HG02885 (cell line): ENCODE results near the gene AKR1C3.
"Not testable (repeated sequence)": the region's sequence is repeated elsewhere in the genome, so short reads cannot be mapped to it uniquely, and the experiment has no call there.

Source experiments
- ATAC-seq: cut with Tn5 transposase; IDR thresholded peaks from one replicate; pipeline ENCODE4 v1.9.1; 2021; ENCODE audit warnings: mild to moderate bottlenecking; ENCODE audit not compliant: unreplicated experiment, poor library complexity

Gene AKR1C3

DNA sequence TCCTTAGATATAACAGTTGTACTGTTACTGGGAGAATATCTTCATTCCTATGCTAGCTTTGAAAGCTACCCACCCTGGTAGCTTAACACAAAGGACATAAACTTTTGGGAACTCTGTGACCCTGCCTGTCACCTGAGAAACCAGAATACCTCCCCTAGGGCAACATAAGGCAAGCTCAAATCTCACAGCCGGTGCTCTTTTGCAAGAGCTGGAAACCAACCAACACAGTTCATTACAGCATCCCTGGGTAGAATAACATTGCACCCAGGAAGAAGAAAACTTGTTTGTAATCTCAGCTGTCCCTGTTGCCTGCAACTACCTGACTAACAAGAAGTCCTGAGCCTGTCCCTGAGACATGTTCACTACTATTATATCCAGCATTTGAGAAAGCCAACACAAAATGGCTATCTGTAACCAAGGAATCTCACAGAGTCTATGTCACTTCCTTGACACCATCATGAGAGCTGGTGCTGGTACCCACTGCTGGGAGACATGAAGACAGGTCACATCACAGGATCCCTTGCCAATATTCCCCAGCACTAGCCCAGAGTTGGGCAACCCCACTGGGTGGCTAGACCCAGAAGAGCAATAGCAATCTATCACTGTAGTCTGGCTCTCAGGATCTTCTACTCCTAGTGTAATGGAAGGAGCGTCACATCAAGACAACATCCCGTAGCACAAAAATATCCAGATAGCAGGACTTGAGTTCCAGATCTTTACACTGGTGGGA is 31.3 kb downstream of the AKR1C3 start:
- no peak for ATAC-seq

DNA sequence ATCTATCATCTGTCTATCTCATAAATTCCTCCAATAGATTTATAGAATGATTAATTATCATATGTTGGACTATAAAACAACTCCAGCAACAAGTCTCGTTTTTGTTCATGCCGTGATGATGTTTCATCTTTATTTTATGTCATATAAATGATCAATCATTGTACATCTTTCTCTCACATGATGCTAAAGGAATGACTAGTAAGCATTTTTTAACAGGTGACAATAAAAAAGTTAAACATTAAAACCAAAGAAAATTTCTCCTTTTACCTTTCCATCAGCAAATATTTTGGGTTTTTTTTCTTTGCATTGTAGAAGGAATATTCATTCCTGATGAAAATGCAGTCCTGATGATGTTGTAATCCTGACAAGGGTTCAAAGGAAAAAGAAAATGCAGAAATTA is 41.4 kb downstream of the AKR1C3 start:
- no peak for ATAC-seq

DNA sequence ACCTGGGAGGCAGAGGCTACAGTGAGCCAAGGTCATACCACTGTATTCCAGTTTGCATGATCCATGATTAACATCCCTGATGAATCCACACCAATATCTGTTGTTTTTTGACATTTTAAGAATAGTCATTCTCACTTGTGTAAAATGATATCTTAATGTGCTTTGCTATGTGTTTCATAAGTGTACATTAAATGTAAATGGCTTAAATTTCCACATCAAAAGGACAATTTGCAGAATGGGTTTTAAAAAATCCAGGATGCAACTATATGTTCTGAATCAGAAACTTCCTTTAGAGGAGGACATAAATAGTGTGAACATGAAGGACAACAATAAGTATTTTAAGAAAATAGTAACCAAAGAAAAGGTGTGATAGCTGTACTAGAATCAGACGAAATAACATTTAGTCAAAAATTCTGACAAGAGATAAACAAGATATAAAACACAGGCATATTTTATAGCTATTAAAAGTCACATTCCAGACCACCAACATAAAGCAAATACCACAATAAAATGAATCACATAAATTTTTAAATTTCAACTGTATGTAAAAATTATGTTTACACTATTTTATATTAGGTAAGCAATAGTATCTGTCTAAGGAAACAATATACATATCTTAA is 42.4 kb downstream of the AKR1C3 start:
- ATAC-seq, result no peak

DNA sequence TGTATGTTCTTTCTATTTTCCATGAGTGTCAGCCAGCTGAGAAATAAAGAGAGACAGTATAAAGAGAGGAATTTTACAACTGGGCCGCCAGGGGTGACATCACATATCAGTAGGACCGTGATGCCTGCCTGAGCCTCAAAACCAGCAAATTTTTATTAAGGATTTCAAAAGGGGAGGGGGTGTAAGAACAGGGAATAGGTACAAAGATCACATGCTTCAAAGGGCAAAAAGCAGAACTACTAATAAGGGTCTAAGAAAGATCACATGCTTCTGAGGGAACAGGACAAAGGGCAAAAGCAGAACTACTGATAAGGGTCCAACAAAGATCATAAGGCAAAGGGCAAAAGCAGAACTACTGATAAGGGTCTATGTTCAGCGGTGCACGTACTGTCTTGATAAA is 43.5 kb downstream of the AKR1C3 start:
- ATAC-seq, result not testable (repeated sequence)

DNA sequence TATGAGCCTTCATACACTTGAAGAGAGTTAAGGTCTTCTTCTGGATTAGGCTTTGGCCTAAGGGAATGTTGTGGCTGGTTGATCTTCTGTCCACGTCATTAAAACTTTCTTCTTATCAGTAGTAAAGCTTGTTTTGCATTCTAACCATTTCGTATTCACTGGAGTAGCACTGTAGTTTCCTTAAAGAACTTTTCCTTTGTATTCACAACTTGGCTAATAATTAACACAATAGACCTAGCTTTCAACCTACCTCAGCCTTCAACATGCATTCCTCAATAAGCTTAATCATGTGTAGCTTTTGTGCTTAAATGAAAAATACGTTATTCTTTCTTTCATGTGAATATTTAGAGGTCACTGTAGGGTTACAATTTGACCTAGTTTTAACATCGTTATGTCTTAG is 48.0 kb downstream of the AKR1C3 start:
- ATAC-seq, result no peak

DNA sequence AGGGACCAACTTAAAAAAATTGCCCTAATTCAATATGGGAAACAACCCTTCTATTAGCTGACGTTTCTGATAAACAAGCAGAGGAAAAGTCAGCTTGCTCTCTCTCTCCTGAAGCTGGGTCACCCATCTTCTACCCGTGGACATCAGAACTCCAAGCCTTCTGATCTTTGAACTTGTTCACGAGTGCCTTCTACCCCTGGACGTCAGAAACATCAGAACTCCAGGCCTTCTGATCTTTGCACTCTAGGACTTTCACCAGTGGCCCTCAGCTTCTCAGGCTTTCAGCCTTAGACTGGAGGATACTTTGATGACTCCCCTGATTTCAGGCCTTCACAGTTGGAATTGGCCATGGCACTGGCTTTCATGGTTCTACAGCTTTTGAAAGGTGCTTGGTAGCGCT is 48.9 kb downstream of the AKR1C3 start:
- no peak for ATAC-seq

DNA sequence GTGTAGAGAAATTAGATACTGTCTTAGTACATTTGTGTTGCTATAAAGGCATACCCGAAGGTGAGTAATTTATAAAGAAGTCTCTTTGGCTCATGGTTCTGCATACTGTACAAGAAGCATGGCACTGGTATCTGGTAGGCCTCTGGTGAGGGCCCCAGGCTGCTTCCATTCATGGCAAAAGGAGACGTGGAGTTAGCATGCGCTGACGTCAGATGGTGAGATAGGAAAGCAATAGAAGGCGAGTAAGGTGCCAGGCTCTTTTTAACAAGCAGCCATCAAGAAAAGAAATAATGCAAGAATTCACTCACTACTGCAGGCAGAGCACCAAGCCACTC is 52.7 kb downstream of the AKR1C3 start:
- ATAC-seq, result no peak

DNA sequence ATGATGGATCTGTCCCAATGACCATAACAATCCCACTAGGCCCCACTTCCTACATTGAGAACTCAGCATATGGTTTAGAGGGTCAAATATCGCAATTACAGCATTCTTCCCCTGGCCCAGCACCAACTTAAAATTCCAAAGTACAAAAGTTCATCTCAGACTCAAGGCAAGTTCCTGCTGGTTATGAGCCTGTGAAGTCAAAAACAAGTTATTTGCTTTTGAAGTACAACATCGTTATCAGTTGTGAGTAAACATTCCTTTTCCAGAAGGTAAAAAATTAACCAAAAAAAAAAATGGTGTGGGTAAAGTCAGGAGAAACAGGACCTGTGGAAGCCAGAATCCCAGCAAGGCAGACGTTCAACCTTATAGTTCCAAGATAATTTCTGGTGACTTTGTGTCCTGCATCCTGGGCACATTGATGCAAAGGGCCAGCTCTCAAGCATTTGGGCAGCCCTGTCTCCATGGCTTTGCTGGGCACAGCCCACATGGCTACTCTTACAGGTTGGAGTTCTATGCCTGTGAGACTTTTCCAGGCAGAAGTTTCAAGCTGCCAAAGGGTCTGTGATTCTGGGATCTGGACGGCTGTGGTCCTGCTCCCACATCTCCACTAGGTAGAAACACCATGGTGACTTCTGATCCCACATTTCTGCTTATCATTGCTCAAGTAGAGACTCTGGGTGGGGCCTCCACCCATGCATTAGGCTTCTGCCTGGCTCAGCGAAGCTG is 53.2 kb downstream of the AKR1C3 start:
- no peak for ATAC-seq

DNA sequence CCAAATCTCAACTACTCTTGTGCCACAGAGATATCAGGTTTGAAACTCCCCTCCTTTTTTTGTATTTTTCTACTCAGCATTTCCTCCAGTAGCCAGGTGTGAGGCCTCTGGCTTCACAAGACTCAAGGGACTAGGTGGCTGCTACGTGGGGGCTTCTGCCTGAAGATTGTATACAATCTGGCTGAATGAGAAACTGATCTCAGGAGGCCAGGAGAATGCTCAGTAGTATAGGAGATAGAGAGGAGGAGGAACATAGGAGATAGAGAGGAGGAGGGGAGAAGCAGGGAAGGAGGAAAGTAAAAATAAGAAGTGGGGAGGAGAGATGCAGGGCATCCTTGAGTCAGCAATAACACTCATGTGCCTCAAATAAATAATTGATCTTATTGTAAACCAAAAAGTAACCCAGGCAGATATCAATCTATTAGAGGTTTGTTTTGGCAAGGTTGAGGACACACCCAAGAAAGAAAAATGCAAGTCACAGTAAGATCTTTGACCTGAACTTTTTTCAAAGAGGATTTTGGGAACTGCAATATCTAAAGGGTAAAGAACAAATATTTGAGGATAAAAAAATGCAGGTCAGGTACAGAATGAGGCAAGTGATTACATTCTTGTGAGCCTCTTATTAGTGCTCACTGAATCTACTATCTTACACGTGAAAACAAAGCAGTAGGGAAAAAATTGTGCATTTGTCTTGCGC is 53.9 kb downstream of the AKR1C3 start:
- ATAC-seq, result no peak

DNA sequence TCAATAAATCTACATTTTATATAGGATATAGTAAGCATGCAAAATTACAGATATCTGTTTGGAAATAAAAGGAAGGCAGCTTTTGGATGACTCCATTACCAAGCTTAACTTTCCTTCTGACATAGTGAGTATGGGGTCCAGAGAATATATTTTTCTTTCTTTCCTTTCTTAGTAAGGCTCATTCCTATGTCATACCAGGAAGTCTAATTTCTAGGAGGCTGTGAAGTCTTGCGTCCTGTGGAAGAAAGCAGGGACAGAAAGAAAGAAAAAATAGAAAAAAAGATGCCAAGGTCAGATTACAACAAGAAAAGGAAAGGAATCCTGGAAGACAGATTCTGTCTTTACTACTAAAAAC is 54.4 kb downstream of the AKR1C3 start:
- no peak for ATAC-seq

DNA sequence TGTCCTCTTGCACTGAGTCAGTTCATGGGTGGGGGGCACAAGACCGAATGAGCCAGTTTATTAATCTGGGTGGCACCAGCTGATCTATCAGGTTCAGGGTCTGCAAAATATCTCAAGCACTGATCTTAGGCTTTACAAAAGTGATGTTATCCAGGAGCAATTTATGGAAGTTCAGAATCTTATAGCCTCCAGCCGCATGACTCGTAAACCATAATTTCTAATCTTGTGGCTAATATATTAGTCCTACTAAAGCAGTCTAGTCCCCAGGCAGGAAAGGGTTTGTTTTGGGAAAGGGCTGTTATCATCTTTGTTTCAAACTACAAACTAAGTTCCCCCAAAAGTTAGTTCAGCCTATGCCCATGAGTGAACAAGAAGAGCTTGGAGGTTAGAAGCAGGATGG is 56.9 kb downstream of the AKR1C3 start:
- ATAC-seq, result no peak

DNA sequence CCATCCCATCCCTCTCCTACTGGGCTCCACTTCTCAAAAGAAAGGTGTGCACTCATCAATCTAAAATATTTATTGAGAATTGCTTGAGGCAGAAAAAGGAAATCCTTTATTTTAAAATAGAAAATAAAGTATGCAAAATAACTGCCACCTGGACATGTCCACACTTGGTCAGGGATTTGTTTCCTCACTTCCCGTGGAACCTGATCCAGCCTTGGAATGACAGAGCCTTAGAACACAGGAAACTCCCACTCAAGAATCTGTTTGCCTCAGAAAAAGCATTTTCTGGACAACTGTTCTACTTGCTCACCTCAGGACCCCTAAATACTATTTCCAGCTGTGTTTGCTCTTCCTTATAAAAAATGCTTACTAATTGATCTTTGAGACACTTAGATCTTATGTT is 61.7 kb downstream of the AKR1C3 start:
- no peak for ATAC-seq
